HepG2 (cell line): Measurements from ENCODE around the gene VEZF1. TPM values are rescaled to one million over a fixed set of nuclear protein-coding genes. Genes with fewer than 3 reads are reported as not detected.

Source experiments
- CBX1 ChIP-seq: IDR thresholded peaks from one replicate; pipeline ENCODE4 v1.6.1; 2016; ENCODE audit warnings: antibody characterized with exemption, low read depth
- DNMT1 ChIP-seq: sonication (generic); formaldehyde crosslinking; IDR thresholded peaks from 2 replicates; pipeline ENCODE4 v1.5.1; 2020; ENCODE audit warnings: mild to moderate bottlenecking, missing genetic modification reagents
- MAFF ChIP-seq: IDR thresholded peaks from 2 replicates; pipeline ENCODE4 v1.6.1; 2011; ENCODE audit warnings: low read depth, low read length, improper control_type of control experiment
- MLX ChIP-seq: IDR thresholded peaks from 2 replicates; pipeline ENCODE4 v1.6.1; 2016
- NBN ChIP-seq: fragments of 450-650 bp; conservative IDR thresholded peaks from 2 replicates; pipeline ENCODE4 v1.6.1; 2017
- NFE2L1 ChIP-seq: sonication (generic); formaldehyde crosslinking; IDR thresholded peaks from 2 replicates; pipeline ENCODE4 v1.4.0; 2020; ENCODE audit warnings: missing genetic modification reagents, mild to moderate bottlenecking, borderline replicate concordance
- SP2 ChIP-seq: sonication (generic); formaldehyde crosslinking; IDR thresholded peaks from 2 replicates; pipeline ENCODE4 v1.5.1; 2020; ENCODE audit warnings: mild to moderate bottlenecking, missing genetic modification reagents
- THRA ChIP-seq: sonication (generic); formaldehyde crosslinking; IDR thresholded peaks from 2 replicates; pipeline ENCODE4 v1.4.0; 2020; ENCODE audit warnings: missing genetic modification reagents, borderline replicate concordance
- ZBTB43 ChIP-seq: sonication (generic); formaldehyde crosslinking; conservative IDR thresholded peaks from 2 replicates; pipeline ENCODE4 v1.4.0; 2020; ENCODE audit warnings: missing genetic modification reagents
- ZNF260 ChIP-seq: sonication (generic); formaldehyde crosslinking; IDR thresholded peaks from 2 replicates; pipeline ENCODE4 v1.4.0; 2020; ENCODE audit warnings: missing genetic modification reagents, low read depth, mild to moderate bottlenecking, borderline replicate concordance
- ZNF777 ChIP-seq: sonication (generic); formaldehyde crosslinking; IDR thresholded peaks from 2 replicates; pipeline ENCODE4 v1.4.0; 2020; ENCODE audit warnings: missing genetic modification reagents
- polyA plus RNA-seq, 8 experiments: library from polyadenylated mRNA; depleted of rRNA in 3 of 8; stranded (reverse) in 7 of 8; unstranded in 1 of 8; fragments of >200 nt; fragmentation: Illumina TruSeq in 4 of 8; extraction: Trizol in 4 of 8; gene quantifications; 2 replicates each; pipeline versions ENCODE4 v1.2.1 to v1.2.3, GENCODE V29; 2011 to 2016; ENCODE audit warnings: low read depth in 4 of 8, missing spikeins in 1 of 8, mixed read lengths in 1 of 8; ENCODE audit not compliant: insufficient read depth in 1 of 8
- total RNA-seq, 5 experiments: library from RNA; depleted of rRNA; stranded (reverse); fragments of >200 nt; fragmentation: Illumina TruSeq; extraction: Trizol; gene quantifications; 2 replicates each; pipeline ENCODE4 v1.2.3, GENCODE V29; 2016; ENCODE audit warnings: low read depth in 1 of 5
- TF ChIP-seq, protein P1 (sequence below): sonication (generic); formaldehyde crosslinking; IDR thresholded peaks from 2 replicates; pipeline ENCODE4 v1.4.0; 2020; ENCODE audit warnings: missing genetic modification reagents, borderline replicate concordance
- TF ChIP-seq, protein P2 (sequence below): sonication (generic); formaldehyde crosslinking; IDR thresholded peaks from 2 replicates; pipeline ENCODE4 v1.4.0; 2020; ENCODE audit warnings: mild to moderate bottlenecking, missing genetic modification reagents
- TF ChIP-seq, protein P3 (sequence below), 2 experiments: sonication (generic) in 1 of 2; formaldehyde crosslinking in 1 of 2; IDR thresholded peaks; 2 replicates each; pipeline versions ENCODE4 v1.5.1 to v1.6.1; 2011 to 2020; ENCODE audit warnings: borderline replicate concordance in 1 of 2, low read depth in 1 of 2, low read length in 1 of 2, mild to moderate bottlenecking in 1 of 2, missing genetic modification reagents in 1 of 2, moderate library complexity in 1 of 2

Gene VEZF1
- total and polyA plus RNA-seq, 2 of the 13 experiments (the other 11 are each of a cell fraction or from before 2014, with no cell fraction given) = 45.9 to 49.7 TPM

DNA sequence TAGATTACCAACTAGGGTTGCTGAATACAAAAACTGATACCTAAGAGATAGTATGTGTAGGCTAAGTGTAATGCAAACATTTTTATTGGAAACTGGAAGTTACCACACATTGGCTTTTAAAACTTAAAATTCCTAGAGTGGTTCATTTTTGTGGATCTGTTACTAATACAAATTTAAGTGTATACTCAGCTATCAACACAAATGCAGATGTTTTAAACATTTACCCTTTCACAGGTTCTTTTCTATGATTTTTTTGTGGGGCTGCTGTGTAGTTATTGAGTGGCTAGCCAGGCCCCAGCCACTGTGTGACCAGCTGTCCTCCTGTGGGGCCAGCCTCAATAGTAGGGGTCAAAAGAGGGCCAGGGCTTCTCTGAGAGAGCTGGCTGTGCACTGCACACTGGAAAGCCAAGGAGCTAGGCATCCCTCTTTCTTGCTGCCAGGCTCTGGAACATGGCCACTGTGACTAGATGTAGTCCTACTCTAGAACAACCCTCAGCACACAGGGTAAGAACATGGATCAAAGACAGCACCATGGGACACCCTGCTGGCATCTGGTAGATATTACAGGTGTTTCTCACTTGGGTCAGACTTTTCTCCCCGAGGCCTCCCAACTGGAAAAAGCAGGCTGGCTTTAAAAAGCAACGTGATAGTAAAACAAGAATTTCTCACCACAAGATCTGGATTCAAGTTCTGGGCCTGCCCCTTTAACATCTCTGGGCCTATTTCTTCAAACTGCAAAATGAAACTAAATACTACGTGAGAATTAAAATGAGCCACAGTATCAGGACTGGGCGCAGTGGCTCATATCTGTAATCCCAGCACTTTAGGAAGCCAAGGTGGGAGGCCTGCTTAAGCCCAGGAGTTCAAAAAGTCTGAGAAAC lies 7.3 kb upstream of the VEZF1 start (continued):
- TF ChIP-seq NBN = no peak
- 0 out of 2 replicates have a peak, but pooled peaks have one; percentile 25 for TF ChIP-seq MLX
- no peak for TF ChIP-seq ZNF777
- 0 out of 2 replicates have a peak, but pooled peaks have one; percentile 46 for TF ChIP-seq THRA
- TF ChIP-seq, protein P1, sequence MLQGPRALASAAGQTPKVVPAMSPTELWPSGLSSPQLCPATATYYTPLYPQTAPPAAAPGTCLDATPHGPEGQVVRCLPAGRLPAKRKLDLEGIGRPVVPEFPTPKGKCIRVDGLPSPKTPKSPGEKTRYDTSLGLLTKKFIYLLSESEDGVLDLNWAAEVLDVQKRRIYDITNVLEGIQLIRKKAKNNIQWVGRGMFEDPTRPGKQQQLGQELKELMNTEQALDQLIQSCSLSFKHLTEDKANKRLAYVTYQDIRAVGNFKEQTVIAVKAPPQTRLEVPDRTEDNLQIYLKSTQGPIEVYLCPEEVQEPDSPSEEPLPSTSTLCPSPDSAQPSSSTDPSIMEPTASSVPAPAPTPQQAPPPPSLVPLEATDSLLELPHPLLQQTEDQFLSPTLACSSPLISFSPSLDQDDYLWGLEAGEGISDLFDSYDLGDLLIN = no peak
- TF ChIP-seq MAFF = no peak
- no peak for TF ChIP-seq CBX1
- no peak for TF ChIP-seq ZNF260 (CRISPR knock-in tag)
- no peak for TF ChIP-seq SP2 (CRISPR knock-in tag)
- TF ChIP-seq ZBTB43 (CRISPR knock-in tag) = no peak
- TF ChIP-seq, protein P2, sequence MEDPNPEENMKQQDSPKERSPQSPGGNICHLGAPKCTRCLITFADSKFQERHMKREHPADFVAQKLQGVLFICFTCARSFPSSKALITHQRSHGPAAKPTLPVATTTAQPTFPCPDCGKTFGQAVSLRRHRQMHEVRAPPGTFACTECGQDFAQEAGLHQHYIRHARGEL (CRISPR knock-in tag) = no peak
- no peak for TF ChIP-seq DNMT1 (CRISPR knock-in tag)
- TF ChIP-seq, protein P3, sequence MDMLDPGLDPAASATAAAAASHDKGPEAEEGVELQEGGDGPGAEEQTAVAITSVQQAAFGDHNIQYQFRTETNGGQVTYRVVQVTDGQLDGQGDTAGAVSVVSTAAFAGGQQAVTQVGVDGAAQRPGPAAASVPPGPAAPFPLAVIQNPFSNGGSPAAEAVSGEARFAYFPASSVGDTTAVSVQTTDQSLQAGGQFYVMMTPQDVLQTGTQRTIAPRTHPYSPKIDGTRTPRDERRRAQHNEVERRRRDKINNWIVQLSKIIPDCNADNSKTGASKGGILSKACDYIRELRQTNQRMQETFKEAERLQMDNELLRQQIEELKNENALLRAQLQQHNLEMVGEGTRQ (IDR thresholded peaks at IDR 0.05; ENCODE audit: low read depth, low read length) = no peak
- TF ChIP-seq, protein P3 (CRISPR knock-in tag; IDR thresholded peaks at IDR 0.05; ENCODE audit: borderline replicate concordance) = no peak
- no peak for TF ChIP-seq NFE2L1
